ENCODE data around the gene BHLHA15. TPM values are rescaled to one million over a fixed set of nuclear protein-coding genes. Genes with fewer than 3 reads are reported as not detected.

The BHLHA15 gene
- total RNA-seq, 1 experiment from 2014 or later, result 5.2 TPM

DNA sequence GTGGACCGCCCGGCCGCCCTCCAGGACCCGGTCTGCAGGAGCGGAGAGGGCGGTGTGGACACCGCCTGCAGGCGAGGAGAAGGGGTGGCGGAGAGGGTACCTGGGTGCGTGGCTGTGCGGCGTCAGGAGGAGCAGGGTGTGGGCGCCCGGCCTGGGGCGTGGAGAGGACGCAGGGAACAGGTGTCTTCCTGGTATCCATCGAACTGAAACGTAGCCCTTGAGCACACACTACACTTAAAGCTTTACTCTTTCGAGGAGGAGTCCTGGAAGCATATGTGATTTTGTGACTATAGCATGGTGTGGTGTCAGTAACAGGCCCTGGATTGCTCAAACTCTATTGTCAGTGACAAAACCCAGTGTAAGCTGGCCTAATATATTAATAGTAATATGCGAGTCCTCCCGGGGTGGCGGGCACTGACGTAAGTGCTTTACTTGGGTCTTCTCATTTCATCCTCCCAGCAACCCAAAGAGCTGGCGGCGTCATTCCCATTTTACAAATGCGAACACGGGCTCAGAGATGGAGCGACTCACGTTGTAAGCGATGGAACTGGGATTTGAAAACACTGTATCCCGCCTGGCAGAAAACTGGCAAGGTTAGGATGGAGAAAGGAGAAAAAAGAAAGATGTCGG, 41.3 kb downstream of the BHLHA15 start:
- H3K4me3 ChIP-seq (replicated peaks in 1 of 2; ENCODE audit: low read depth in 1 of 2, low read length in 2 of 2), result peak overlapping the region; percentile 89 to 96
- peaks cover 14 to 22% of the 10 kb centered on the region in 2 experiments for H3K4me1 ChIP-seq (ENCODE audit: control insufficient read depth in 1 of 2, insufficient read depth in 2 of 2, low read length in 2 of 2)
- H3K27me3 ChIP-seq (ENCODE audit: insufficient read depth, low read length), result no peaks in the 10 kb centered on the region
- peak overlapping the region; percentile 83 for H3K9ac ChIP-seq (ENCODE audit: low read length)
- H2AFZ ChIP-seq (ENCODE audit: low read depth, low read length, poor library complexity, severe bottlenecking), result no peak overlapping the region
- ATAC-seq, result peak; percentile 49
- POLR2A ChIA-PET, result no interaction called here
- peak overlapping the region; percentile 99 for H3K4me2 ChIP-seq (ENCODE audit: low read length)
- intact Hi-C loops (cut with micrococcal nuclease), result no loop called here
- TF ChIP-seq, protein P1, sequence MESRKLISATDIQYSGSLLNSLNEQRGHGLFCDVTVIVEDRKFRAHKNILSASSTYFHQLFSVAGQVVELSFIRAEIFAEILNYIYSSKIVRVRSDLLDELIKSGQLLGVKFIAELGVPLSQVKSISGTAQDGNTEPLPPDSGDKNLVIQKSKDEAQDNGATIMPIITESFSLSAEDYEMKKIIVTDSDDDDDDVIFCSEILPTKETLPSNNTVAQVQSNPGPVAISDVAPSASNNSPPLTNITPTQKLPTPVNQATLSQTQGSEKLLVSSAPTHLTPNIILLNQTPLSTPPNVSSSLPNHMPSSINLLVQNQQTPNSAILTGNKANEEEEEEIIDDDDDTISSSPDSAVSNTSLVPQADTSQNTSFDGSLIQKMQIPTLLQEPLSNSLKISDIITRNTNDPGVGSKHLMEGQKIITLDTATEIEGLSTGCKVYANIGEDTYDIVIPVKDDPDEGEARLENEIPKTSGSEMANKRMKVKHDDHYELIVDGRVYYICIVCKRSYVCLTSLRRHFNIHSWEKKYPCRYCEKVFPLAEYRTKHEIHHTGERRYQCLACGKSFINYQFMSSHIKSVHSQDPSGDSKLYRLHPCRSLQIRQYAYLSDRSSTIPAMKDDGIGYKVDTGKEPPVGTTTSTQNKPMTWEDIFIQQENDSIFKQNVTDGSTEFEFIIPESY (IDR thresholded peaks at IDR 0.05; ENCODE audit: extremely low read depth, insufficient replicate concordance, low read length), result no peak
- peak; percentile 54; the same call in 1 of the 2 replicates for TF ChIP-seq ZFX (IDR thresholded peaks at IDR 0.05)
- TF ChIP-seq, protein P2, sequence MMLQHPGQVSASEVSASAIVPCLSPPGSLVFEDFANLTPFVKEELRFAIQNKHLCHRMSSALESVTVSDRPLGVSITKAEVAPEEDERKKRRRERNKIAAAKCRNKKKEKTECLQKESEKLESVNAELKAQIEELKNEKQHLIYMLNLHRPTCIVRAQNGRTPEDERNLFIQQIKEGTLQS (IDR thresholded peaks at IDR 0.05), result no peak
- TF ChIP-seq SRF (IDR thresholded peaks at IDR 0.05; ENCODE audit: low read depth), result no peak
- TF ChIP-seq, protein P3, sequence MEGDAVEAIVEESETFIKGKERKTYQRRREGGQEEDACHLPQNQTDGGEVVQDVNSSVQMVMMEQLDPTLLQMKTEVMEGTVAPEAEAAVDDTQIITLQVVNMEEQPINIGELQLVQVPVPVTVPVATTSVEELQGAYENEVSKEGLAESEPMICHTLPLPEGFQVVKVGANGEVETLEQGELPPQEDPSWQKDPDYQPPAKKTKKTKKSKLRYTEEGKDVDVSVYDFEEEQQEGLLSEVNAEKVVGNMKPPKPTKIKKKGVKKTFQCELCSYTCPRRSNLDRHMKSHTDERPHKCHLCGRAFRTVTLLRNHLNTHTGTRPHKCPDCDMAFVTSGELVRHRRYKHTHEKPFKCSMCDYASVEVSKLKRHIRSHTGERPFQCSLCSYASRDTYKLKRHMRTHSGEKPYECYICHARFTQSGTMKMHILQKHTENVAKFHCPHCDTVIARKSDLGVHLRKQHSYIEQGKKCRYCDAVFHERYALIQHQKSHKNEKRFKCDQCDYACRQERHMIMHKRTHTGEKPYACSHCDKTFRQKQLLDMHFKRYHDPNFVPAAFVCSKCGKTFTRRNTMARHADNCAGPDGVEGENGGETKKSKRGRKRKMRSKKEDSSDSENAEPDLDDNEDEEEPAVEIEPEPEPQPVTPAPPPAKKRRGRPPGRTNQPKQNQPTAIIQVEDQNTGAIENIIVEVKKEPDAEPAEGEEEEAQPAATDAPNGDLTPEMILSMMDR (IDR thresholded peaks at IDR 0.05 in 2 of 3, conservative IDR thresholded peaks at IDR 0.05 in 1 of 3; ENCODE audit: borderline replicate concordance in 1 of 3, insufficient read depth in 1 of 3, low read depth in 2 of 3, low read length in 2 of 3), result no peak
- TF ChIP-seq POLR2A (IDR thresholded peaks at IDR 0.05; ENCODE audit: borderline replicate concordance, extremely low read depth, insufficient read depth, insufficient read length), result peak; percentile 11
- no peak for TF ChIP-seq RAD21 (IDR thresholded peaks at IDR 0.05; ENCODE audit: low read depth)
- peaks cover 31% of the 10 kb centered on the region for H3K79me2 ChIP-seq (ENCODE audit: insufficient read depth, low read length)
- H4K20me1 ChIP-seq (ENCODE audit: insufficient read depth), result no peaks in the 10 kb centered on the region
- RAD21 ChIA-PET (ENCODE audit: low non-redundant PET in 1 of 2, low total read pairs in 2 of 2, uncharacterized antibody in 2 of 2, unreplicated experiment in 2 of 2), result no interaction called here
- peak overlapping the region; percentile 70 for H3K27ac ChIP-seq (ENCODE audit: low read depth, low read length)
- H3K36me3 ChIP-seq (ENCODE audit: control insufficient read depth in 1 of 2, insufficient read depth in 2 of 2, low read length in 2 of 2), result no peaks in the 10 kb centered on the region
- no peaks in the 10 kb centered on the region for H3K9me2 ChIP-seq (ENCODE audit: insufficient read depth)
- CTCF ChIA-PET, result interaction anchor here (1.3 kb wide), 1 partner anchor 15 kb away, joined by 3 read pairs; no protein-coding TSS in a partner anchor
- no peak for DNase-seq (ENCODE audit: low read depth, low spot score)
- no peaks in the 10 kb centered on the region for H3K9me3 ChIP-seq (ENCODE audit: control insufficient read depth in 1 of 2, insufficient read depth in 1 of 2, low read depth in 1 of 2, low read length in 2 of 2)
- BruUV-seq (replicated peaks), result TSS peak; percentile 73
